T-helper 1 cell treated with Interleukin-12 subunit alpha and Interleukin-12 subunit beta and Interleukin-4 antibody, amounts not matched to agents 30 ng/mL and 1 ng/mL, for 36 hours (primary cell): ENCODE measurements around the gene ROBO1. TPM values are rescaled to one million over a fixed set of nuclear protein-coding genes. Genes with fewer than 3 reads are reported as not detected.

ENCODE experiments used
- intact Hi-C: fragments of 100-400 bp; cut with micrococcal nuclease; formaldehyde crosslinking; loops from one replicate; pipeline ENCODE4 v1.15.1; 2024
- total RNA-seq: library from RNA; stranded (reverse); gene quantifications from 2 replicates; pipeline ENCODE4 v1.2.3, GENCODE V29; 2022

ROBO1 gene
- total RNA-seq, 1 donor from 2014 or later = 0.93 TPM

DNA sequence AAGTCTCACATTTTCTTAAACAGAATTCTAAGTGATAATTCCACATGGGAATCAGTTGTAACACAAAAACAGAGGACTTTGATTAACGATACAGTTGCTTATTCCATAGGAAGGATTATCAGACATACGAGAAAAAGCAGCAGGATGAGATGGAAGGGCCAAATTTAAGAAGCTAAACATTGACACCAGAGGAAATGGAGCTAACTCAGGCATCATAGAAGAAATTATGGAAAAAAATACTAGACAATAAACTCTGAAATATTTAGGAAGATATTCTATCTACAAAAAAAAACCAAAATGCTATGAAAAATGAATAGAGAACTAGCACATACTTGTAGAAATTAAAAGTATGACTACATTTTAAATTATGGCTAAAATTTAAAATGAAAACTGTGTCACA lies 776.1 kb downstream of the ROBO1 start:
- intact Hi-C loops = no loop called here

DNA sequence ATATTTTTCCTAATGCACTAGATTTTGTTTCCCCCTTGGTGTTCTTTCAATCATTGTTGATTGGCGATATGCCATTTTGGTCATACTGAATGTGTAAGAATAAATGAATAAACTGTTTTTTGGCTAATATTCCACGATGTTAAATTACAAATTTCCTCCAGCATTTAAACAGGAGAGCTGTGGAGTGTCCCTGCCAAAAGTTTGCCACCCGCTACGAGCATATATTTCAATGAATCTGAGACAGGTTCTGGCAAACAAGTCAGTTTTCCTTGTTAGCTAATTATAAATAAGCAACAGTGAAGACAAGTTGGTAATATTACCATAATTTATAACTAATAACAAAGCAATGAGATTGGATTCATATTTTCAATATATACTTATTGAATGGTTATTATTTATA lies 777.6 kb downstream of the ROBO1 start:
- intact Hi-C loops = no loop called here

DNA sequence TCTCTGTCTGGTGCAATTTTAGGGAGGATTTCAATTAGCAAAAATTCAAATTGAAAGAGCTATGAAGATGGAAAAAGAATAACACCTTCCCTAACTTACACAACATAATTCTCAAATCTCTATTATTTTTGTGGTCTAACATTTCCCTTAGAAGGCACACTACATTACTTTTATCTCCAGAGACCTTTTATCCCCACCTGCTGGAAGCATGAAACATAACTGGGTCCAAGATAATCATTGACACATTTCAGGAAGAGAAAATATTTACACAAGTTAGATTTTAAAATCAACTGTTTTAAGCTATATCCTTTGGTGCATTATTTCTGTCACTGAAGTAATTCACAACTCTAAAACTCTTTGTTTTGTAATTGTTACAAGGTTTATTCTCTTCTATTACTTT lies 779.5 kb downstream of the ROBO1 start:
- intact Hi-C loops = no loop called here

DNA sequence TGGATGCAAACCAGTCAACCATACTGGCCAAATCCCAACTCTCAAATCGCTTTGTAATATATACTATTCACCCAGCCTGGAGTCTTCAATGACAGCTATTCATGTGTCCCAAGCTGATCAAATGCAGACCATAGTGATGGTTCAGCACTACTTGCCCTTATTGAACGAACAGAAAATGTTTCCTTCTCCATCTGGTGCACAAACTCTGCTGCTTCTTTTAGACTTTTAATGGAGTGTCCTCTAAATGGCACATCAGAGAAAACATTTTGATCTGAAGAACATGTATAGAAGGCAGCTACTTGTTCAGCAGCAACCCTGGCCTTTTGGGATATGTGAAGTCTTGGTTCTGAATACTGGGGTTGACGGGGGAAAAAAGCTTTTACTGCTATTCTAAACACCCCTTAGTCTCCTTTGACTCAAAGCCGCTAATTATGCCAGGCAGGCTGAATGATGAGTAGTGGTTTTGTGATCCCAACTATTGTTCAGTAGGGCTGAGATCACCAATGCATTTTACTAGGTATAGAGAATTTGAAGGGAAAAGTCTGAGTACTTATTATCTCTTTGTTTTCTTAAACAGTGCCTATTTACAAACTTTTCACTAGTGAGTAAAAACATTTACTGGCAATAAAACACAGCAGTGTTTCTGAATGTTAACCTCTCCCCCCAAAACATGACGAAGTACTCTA lies 781.2 kb downstream of the ROBO1 start:
- intact Hi-C loops = no loop called here

DNA sequence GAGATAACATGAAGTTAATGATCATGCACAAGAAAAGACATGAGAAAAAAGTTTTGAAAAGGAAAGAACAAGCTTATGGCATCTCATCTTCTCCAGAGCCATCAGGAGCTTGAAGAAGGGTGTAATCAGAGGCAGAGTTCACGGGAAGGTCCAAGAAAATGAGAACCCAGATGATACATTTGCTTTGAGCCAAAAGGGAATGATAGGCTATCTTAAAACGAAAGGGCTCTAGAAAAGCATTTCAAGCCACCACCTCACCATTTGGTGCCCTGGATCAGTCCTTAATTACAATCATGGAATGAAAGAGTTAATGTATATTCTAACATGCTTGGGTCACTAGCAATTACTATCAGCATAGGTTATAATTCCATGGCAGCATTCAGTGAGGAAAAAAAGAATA lies 781.8 kb downstream of the ROBO1 start:
- intact Hi-C loops = no loop called here

DNA sequence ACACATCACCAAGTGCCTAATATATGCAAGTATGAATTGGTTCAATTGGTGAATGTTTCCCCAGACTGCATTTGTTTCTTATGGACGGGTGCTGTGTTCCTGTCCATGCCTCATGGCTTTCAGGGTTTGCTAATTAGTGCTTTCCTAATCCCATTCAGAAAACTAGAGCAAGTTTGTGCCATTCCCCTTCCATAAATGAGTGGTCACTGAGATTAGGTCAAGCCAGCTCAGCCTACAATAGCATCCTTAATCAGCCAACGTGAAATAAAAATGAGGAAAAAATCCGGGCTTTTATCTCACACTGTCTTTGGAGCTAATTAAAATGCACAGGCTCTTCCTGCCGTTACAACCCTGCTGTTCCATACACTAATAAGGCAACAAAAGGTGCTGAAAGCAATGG lies 788.8 kb downstream of the ROBO1 start:
- intact Hi-C loops = no loop called here

DNA sequence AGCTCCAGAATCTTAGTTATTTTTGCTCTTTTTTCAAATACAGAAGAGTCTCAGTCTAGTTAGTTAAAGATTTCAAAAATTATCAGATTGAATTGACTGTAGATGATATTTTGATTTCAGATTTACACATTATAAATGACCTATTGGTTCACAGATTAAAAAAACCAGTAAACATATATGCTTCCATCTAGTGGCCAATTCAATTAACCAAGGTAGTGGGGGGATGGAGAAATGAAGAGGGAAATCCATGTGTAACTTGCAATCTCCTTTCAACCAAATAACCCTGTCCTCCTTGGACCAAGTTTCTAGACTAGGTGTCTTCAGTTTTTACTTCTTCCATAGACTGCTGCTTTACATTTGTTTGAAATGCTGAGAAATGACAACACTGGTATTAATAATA lies 789.8 kb downstream of the ROBO1 start:
- intact Hi-C loops = no loop called here

DNA sequence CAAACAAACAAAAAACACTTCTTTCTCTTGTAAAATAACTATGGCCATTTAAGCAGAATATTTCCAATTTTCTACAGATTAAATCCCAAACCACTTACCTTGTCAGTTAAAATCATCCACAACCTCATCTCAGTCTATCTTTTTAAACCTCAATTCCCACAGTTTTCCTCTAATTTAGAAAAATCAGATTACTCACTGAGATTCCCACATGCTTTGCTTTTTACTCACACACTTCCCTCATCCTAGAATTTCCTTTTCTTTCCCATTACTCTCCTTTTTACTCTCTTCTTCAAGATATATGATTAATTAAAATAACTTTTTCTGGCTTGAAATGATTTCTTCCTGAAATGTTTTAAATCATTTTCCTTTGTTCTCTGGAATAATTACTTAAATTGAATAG lies 790.7 kb downstream of the ROBO1 start:
- intact Hi-C loops = no loop called here

DNA sequence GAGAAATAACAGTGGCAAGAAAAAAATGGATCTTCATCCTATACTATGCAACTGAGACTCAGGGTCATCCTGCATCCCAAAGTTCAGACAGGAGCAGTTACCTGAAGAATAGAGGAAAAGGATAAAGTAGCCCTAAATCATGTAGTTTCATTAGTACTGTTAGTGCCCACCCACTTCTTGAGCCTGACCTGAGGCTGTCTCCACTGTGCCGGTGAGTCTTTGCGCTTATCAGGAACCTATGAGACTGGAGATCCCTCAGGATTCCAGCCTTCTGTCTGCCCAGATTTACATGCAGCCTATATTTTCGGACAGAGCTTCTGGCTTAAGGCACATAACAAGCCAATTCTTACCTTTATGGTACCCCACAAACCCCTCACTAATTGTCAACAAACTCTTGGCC lies 791.6 kb downstream of the ROBO1 start:
- intact Hi-C loops = no loop called here

DNA sequence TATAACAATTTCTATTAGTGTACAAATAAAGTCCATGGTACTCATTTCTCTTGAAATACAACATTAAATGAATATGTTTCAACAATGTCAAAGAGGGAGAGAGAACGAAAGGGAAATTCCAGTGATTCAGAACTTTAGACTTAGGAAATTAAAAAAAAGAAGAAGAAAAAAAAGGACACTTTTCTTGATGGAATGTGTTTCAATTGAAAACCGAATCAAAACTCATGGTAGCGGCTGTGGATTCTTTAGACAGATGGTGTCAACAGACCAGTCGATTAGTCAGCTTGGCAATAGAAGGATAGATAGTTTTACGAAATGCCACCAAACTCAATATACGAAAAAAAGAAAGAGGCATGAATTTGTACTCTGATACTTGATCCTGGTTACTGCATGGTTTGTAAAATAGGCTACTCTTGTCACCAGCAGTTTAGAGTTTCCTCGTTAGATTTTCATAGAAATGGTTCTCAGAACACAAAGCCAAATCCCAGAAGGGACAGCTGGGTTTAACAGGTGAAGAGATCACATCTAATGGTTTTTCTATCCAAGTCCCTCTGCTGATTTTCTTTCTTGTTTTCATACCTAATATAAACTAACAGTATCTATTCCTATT lies 793.5 kb downstream of the ROBO1 start:
- intact Hi-C loops = no loop called here

DNA sequence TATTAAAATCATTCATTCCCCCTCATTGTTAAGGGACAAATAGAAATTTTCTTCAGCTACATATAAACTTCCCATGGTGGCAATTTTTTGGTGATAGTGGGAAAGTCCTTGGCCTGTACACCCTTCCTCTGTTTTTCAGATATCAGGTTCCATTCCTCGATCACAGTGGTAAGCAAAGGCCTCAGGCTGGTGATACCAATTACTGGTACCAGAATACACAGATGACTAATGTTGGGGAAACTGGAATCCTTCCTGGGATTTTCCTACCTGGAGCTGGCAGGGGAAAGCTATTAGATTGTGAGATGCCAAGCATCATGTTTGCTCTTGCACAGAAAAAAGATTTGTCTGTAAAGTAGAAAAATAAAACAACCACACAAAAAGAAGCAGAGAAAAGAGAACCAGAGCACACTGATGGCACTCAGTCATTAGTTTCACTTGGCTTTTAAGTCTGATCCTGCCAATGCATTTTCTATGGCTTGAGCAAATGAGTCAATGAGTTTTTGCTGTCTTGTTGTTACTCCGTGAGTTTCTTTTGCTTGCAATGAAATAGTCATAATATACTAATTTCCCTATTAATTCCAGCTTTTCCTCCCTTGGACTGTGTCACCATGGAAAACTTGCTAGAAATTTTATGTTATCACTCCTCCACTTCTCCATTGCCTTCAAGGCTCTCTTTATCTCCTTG lies 795.0 kb downstream of the ROBO1 start:
- intact Hi-C loops = no loop called here

DNA sequence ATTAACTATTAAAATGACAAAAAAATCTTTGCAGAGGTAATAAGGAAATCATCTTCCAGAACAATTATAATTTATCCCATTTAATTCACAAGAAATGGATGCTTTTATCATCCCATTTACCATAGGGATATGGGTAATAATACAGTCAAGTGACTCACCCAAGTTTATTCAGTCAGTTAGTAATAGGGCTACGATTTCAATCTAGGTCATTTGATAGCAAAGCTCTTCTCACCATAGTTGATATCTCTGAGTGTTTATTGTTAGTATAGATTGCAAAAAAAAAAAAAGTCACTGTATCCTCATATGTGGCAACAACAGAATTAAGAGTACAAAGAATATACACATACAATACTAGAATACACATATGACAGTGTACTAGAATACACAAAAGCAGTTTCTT lies 797.1 kb downstream of the ROBO1 start:
- intact Hi-C loops = no loop called here

DNA sequence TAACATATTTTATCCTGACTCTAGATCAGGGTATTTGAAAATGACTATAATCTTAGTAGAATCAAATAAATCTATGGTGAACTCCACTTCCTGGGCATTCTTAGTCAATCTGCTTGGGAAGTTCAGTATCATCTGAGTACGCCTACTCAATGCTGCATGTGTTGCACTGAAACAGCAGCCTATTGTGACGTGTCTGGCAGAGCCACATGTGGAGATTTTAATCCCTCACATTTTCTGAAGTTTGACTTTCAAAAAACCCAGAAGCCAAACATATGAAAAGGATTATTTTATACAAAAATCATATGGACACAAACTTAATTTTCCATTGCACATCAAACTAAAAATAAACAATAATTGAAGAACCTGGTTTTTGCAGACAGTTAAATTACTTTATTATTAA lies 798.3 kb downstream of the ROBO1 start:
- intact Hi-C loops = no loop called here

DNA sequence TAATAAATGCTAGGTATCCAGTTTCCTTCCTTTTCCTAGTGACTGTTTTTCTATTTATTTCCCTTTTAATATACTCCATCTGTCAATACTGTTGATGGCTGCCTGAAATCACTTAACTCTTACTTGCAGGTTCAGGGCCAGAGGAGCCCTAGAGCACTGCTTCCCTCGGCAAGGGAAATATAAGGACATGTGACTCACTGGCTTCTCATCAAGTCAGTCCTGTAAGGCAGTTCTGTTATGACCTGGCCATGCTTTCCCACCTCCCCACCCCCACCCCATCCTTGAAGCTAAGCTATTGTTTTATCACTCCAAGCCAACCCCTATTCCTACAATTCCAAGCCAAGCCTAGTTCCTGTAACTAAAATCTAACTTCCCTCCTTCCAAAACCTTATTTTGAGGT lies 800.7 kb downstream of the ROBO1 start:
- intact Hi-C loops = no loop called here

DNA sequence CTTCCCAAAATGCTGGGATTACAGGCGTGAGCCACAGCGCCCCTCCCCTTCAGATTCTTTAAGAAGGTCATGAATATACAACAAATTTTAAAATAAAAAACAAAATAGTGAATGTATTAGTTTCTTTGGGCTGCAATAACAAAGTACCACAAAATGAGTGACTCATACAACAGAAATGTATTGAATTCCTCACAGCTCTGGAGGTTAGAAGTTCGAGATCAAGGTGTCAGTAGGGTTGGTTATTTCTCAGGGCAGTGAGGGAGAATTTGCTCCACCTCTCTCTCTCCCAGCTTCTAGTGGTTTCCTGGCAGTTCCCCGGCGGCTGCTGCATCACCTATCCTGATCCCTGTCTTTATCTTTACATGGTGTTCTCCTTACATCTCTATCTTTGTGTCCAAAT lies 804.0 kb downstream of the ROBO1 start:
- intact Hi-C loops = no loop called here

DNA sequence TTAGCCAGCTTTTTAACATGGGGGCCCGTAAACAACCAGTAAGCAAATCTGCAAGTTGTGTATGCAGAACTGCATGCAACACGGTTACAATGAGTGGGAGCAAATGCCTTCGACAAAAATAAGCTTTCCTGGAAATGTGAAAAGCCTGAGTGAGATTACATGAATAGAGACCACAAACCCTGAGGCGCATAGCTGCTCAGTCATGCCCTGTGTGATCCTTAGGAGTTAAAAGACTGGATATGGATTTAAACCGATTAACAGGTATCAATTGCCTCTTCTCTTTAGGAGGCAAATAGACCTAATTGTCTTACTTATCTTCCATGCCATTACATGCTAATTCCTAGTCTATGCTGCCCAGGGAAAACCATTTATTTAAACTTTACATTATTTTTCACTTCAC lies 810.3 kb downstream of the ROBO1 start:
- intact Hi-C loops = no loop called here

DNA sequence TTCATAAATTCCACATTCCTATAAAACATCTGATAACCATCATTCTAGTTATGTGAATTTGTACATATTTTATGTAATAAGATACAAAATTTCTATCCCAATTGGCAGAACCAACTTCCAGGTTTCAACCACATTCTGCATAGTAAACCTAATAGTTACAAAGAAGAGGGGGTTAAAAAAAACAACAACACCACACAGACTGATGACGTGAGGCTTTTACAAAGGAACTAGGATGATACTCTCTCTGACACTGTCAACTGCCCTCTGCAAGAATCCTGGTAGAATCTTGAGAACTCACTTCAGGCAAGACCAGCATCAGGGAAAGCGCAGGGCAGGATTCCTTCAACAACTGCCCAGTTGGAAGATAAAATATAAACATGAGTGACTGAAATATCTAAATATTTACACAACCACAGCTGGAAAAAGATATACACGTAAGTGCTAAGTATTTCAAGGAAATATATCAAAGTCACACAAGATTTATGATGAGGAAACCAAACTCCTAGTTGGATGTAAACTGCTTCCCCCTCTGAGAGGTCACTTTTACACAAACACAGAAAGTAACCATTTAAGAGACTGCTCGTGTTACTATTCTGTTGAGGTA lies 816.4 kb downstream of the ROBO1 start:
- intact Hi-C loops = no loop called here

DNA sequence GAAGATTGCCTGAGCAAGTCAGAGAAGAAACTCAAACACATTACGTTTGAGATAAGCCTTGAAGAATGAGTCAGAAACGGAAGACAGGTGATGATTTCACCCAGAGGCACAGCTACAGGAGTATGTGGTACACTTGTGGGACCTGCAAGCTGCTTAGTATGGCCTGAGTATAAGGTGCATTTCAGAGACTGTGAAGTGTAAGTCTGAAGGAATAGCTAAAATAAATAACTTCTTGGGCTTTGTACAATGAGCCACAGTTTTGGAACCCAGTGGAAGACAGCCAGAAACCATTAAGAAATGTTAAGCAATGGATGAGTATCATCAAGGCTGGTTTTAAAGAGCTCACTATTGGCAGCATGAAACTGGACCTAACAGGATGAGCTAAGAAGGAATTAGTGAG lies 826.2 kb downstream of the ROBO1 start:
- intact Hi-C loops = no loop called here

DNA sequence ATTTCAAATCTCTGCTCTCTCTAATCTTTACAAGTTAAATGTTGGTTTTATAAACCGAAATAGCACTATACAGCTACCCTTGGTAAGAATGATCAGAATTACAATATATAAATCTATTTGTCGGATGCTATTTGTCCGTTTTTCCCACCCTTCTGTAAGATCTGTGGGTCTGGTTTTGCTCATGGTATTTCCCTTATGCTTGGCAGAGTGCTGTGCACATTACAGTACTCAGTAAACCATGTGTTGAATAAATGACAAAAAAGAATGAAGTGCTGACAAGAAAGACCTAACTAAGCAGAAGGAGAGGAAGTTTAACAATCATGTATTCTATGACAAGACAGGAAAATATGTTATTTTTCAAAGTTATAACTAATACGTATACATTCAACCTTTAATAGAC lies 827.2 kb downstream of the ROBO1 start:
- intact Hi-C loops = no loop called here

DNA sequence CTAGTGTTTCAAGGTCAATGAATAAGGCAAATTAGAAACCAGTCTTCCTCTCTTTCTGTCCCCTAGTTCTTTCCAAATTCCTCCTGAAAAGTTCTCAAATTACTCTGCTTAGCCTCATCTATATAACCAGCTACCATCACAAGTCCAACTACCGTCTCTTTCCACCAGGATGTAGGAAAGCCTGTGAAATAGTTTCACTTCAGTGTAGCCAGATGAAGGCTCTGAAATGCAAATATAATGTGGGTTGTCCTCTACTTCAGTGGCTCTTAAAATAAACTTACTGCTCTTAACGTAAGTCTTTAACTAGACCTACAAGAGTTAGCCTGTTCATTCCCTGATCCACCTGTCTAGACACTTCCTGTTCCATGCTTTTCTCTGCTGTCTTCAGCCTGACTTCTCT lies 827.7 kb downstream of the ROBO1 start:
- intact Hi-C loops = no loop called here

DNA sequence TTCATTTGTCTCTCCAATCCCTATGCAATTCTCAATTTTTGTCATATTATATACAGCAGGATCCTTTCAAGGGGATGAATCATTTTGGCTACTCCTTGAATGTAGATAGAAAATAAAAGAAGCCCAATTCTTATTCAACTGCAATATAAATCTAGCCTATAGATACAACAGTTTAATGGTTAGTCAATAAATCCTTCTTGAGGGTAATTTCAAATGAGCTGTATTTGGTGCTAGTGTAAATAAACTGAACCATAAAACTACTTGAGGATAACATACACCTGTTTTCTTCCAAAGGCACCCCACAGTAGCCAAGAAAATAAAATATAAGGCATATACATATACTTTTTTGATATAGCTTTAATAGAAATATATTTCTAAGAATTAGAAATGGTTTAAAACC lies 830.3 kb downstream of the ROBO1 start:
- intact Hi-C loops = no loop called here

DNA sequence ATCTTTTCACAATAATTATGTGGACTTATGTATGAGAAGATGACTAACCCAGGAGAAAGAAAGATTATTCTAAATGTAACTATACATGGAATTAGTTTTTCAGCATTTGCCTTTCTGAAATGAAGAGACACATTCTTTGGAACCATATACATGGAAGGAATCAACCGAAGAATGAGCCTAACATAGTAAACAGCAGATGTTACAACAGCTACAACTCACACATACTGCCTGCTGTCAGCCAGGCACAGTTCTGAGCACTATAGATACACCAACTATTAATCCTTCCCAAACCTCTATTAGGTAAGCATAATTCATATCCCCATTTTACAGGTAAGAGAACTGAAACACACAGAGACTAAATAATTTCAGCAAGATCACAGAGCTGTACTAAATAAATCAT lies 840.0 kb downstream of the ROBO1 start:
- intact Hi-C loops = no loop called here

DNA sequence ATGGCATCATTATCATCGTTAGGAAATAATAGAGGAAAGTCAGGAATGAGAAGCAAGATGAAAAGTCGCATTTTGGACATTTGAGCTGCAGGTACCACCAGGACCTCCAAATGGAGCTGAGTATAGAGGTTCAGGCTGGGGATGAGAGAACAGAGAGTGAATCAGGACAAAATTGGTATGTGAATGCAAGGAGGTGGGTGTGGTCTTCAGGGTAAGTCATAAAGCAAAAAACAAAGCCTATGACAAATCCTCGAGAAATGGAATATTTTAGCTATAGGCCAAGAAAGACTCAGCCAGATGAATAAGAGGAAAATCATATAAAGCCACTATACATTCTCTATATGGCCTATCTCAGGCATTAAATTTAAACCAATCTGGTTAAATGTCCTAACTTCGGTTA lies 841.3 kb downstream of the ROBO1 start:
- intact Hi-C loops = no loop called here
